ENCODE measurements around the gene LAMC3. TPM values are rescaled to one million over a fixed set of nuclear protein-coding genes. Genes with fewer than 3 reads are reported as not detected.
A peak's percentile ranks its signal among the peaks of the same experiment; 100 is the strongest.

Gene LAMC3
- total RNA-seq, 2 donors from 2014 or later = 3.9 to 16.8 TPM

GRCh38 chr9:131085370-131086122, 76.6 kb downstream of the LAMC3 start:
- intact Hi-C loops (cut with DNase I) = no loop called here
- WGBS, 2 donors = 55 to 66% methylated on average over 11 to 23 of the region's 23 CpGs

GRCh38 chr9:131087354-131087893, 78.5 kb downstream of the LAMC3 start:
- 74 to 84% methylated on average over 10 to 19 of the region's 19 CpGs for WGBS, 2 donors
- Histone ChIP-seq H3K9me3 (no peaks in the 10 kb centered on the region), H3K27me3 (no peaks in the 10 kb centered on the region), H3K27ac (no peak overlapping the region), H3K4me1 (peaks cover 6% of the 10 kb centered on the region), H3K36me3 (replicated peaks in 1 of 2; ENCODE audit: insufficient read depth in 1 of 2, low read depth in 2 of 2) (no peaks in the 10 kb centered on the region), H3K4me3 (no peak overlapping the region)
- ATAC-seq = no peak
- intact Hi-C loops (cut with DNase I) = no loop called here
- no peak for TF ChIP-seq POLR2A (IDR thresholded peaks at IDR 0.05)
- no peak for TF ChIP-seq CTCF (IDR thresholded peaks at IDR 0.05)
- no peak for DNase-seq

More at GRCh38 chr9:131085370-131086122, 76.6 kb downstream of the LAMC3 start:
- no peaks in the 10 kb centered on the region for H3K36me3 ChIP-seq (replicated peaks in 1 of 2; ENCODE audit: insufficient read depth in 1 of 2, low read depth in 2 of 2)
- no peaks in the 10 kb centered on the region for H3K4me1 ChIP-seq
- ATAC-seq (no peak), DNase-seq (no peak)
- no peak overlapping the region for H3K4me3 ChIP-seq
- no peaks in the 10 kb centered on the region for H3K9me3 ChIP-seq
- no peak overlapping the region for H3K27ac ChIP-seq
- H3K27me3 ChIP-seq = no peaks in the 10 kb centered on the region
- TF ChIP-seq POLR2A (IDR thresholded peaks at IDR 0.05) = no peak
- no peak for TF ChIP-seq CTCF (IDR thresholded peaks at IDR 0.05)

- DNase-seq (no peak), ATAC-seq (no peak)
- Histone ChIP-seq H3K9me3 (no peaks in the 10 kb centered on the region), H3K36me3 (replicated peaks in 1 of 2; ENCODE audit: insufficient read depth in 1 of 2, low read depth in 2 of 2) (no peaks in the 10 kb centered on the region), H3K27ac (no peak overlapping the region), H3K4me1 (peaks cover 6% of the 10 kb centered on the region), H3K4me3 (no peak overlapping the region), H3K27me3 (no peaks in the 10 kb centered on the region)
- no peak for TF ChIP-seq CTCF (IDR thresholded peaks at IDR 0.05)
- TF ChIP-seq POLR2A (IDR thresholded peaks at IDR 0.05) = no peak
- intact Hi-C loops (cut with DNase I) = no loop called here
- 83 to 86% methylated on average over 12 to 13 of the region's 13 CpGs for WGBS, 2 donors
Observed at GRCh38 chr9:131090025-131090787, 81.2 kb downstream of the LAMC3 start.

- H3K9me3 ChIP-seq = no peaks in the 10 kb centered on the region
- TF ChIP-seq POLR2A (IDR thresholded peaks at IDR 0.05) (no peak), CTCF (IDR thresholded peaks at IDR 0.05) (peak in 1 of 7 experiments; percentile 3)
- H3K27me3 ChIP-seq = no peaks in the 10 kb centered on the region
- H3K27ac ChIP-seq = no peak overlapping the region
- ATAC-seq (no peak), DNase-seq (peak in 2 of 4 donors; percentile 51 to 69)
- intact Hi-C loops (cut with DNase I) = no loop called here
- H3K36me3 ChIP-seq (replicated peaks in 1 of 2; ENCODE audit: insufficient read depth in 1 of 2, low read depth in 2 of 2) = no peaks in the 10 kb centered on the region
- peaks cover 12% of the 10 kb centered on the region for H3K4me1 ChIP-seq
- WGBS, 2 donors = 41 to 60% methylated on average over 7 to 12 of the region's 19 CpGs
- no peak overlapping the region for H3K4me3 ChIP-seq
Observed at GRCh38 chr9:131091352-131091992, 82.5 kb downstream of the LAMC3 start.
